Esophagus muscularis mucosa (tissue), 4 donors: ENCODE measurements around the gene PIK3R5. TPM values are rescaled to one million over a fixed set of nuclear protein-coding genes. Genes with fewer than 3 reads are reported as not detected.

Experiments used
- DNase-seq: peaks from one replicate; pipeline ENCODE4 v3.0.0-alpha.2; 2017; ENCODE audit errors: extremely low spot score
- H3K27ac ChIP-seq, 4 donors: fragments of 200-600 bp; sonication (generic); replicated peaks in 1 of 4; 1 replicate in 3 of 4; 2 replicates in 1 of 4; pipeline ENCODE4 v1.5.1; 2016 to 2019; ENCODE audit warnings: mild to moderate bottlenecking in 1 of 4
- H3K27me3 ChIP-seq, 4 donors: fragments of 200-600 bp; sonication (generic); one replicate each; pipeline versions ENCODE4 v1.5.1 to v1.6.0; 2016 to 2019
- H3K36me3 ChIP-seq, 4 donors: fragments of 200-600 bp; sonication (generic); one replicate each; pipeline ENCODE4 v1.5.1; 2016 to 2019
- H3K4me1 ChIP-seq, 4 donors: fragments of 200-600 bp; sonication (generic); one replicate each; pipeline ENCODE4 v1.5.1; 2016 to 2019
- H3K4me3 ChIP-seq, 4 donors: fragments of 200-600 bp; sonication (generic); 1 replicate in 2 of 4; 2 replicates in 2 of 4; pipeline ENCODE4 v1.5.1; 2016 to 2019; ENCODE audit warnings: mild to moderate bottlenecking in 4 of 4, moderate library complexity in 1 of 4
- H3K9me3 ChIP-seq, 4 donors: fragments of 200-600 bp; sonication (generic); 1 replicate in 3 of 4; 2 replicates in 1 of 4; pipeline ENCODE4 v1.5.1; 2016 to 2019
- CTCF ChIP-seq, 3 experiments: fragments of 200-600 bp in 2 of 3; fragments of 450-650 bp in 1 of 3; sonication (generic) in 2 of 3; IDR thresholded peaks; one replicate each; pipeline ENCODE4 v1.5.1; 2017 to 2019; ENCODE audit warnings: antibody characterized with exemption in 3 of 3, mild to moderate bottlenecking in 2 of 3, moderate library complexity in 1 of 3
- EP300 ChIP-seq: sonication (generic); formaldehyde crosslinking; IDR thresholded peaks from one replicate; pipeline ENCODE4 v1.6.1; 2017; ENCODE audit warnings: antibody characterized with exemption
- POLR2A ChIP-seq: fragments of 450-650 bp; IDR thresholded peaks from one replicate; pipeline ENCODE4 v1.6.1; 2017; ENCODE audit warnings: antibody characterized with exemption, moderate library complexity, mild to moderate bottlenecking, low read depth
- POLR2AphosphoS5 ChIP-seq, 2 donors: sonication (generic); formaldehyde crosslinking; IDR thresholded peaks; one replicate each; pipeline ENCODE4 v1.6.1; 2017; ENCODE audit warnings: antibody characterized with exemption in 2 of 2
- WGBS: methylation state at CpG from one replicate; pipeline ENCODE4 v1.1.5; 2018; 5-methylcytosine and 5-hydroxymethylcytosine counted together
- intact Hi-C: fragments of 100-400 bp; cut with DNase I; formaldehyde crosslinking; loops from one replicate; pipeline ENCODE4 v1.15.1; 2023
- total RNA-seq, 4 donors: library from RNA; depleted of rRNA; stranded (reverse); fragments of >200 nt; gene quantifications; one replicate each; pipeline versions ENCODE4 v1.1.0 to v1.2.1, GENCODE V29; 2016

The PIK3R5 gene
- total RNA-seq, 4 donors from 2014 or later: 7.0 to 16.2 (median 9.6) TPM

DNA sequence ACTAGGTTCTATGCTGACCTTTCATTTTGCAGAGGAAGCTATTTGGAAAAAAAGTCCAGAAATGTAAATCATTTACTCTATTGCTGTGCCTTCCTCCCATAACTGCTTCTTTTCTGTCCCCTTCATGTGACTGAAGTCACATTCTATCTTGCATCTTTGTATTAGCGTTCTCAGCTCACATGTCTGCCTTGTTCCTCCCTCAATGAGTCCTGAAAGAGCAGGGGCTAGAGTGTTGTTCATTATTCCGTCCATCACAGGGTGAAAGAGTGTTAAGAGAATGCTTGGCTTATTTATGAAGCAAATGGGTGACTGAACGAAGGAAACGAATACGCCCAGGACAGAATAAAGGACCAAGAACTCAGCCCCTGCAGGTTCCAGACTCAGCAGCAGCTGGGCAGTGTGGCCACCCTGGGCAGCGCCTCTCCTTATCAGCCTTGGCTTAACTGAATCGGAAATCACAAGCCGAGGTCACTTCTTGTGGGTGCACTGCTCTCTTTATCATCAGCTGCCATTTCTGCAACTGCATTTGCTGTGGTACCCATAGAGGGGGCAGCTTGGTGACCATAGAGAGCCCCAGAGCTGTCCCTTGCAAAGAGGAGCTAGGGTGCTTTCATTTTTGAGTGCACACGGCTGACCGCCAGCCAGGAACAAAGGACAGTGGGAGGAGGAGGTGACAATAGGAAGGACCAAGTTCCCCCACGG, 96.2 kb downstream of the PIK3R5 start:
- no peak overlapping the region for H3K4me3 ChIP-seq
- H3K36me3 ChIP-seq: no peaks in the 10 kb centered on the region
- intact Hi-C loops: no loop called here
- peaks cover 0 to 8% (median 1%) of the 10 kb centered on the region in 4 donors for H3K4me1 ChIP-seq
- no peaks in the 10 kb centered on the region for H3K9me3 ChIP-seq
- H3K27me3 ChIP-seq: peaks cover 0 to 29% (median 0%) of the 10 kb centered on the region in 4 donors
- no peak for DNase-seq
- H3K27ac ChIP-seq: no peak overlapping the region
- TF ChIP-seq POLR2AphosphoS5 (IDR thresholded peaks at IDR 0.05) (no peak), EP300 (no peak), POLR2A (no peak), CTCF (IDR thresholded peaks at IDR 0.05) (no peak)
- WGBS: 69% methylated on average over 10 of the region's 11 CpGs

GRCh38 chr17:8868529-8868951, 97.0 kb downstream of the PIK3R5 start:
- Histone ChIP-seq H3K4me1 (peaks cover 0 to 7% (median 0%) of the 10 kb centered on the region in 4 donors), H3K4me3 (no peak overlapping the region), H3K9me3 (no peaks in the 10 kb centered on the region), H3K27me3 (peaks cover 0 to 25% (median 0%) of the 10 kb centered on the region in 4 donors), H3K27ac (no peak overlapping the region), H3K36me3 (no peaks in the 10 kb centered on the region)
- TF ChIP-seq POLR2AphosphoS5 (IDR thresholded peaks at IDR 0.05) (no peak), POLR2A (no peak), CTCF (IDR thresholded peaks at IDR 0.05) (no peak), EP300 (no peak)
- no peak for DNase-seq
- 79% methylated on average over 4 of the region's 4 CpGs for WGBS
- intact Hi-C loops: no loop called here

GRCh38 chr17:8868092-8868491, 97.4 kb downstream of the PIK3R5 start:
- intact Hi-C loops: no loop called here
- Histone ChIP-seq H3K27ac (no peak overlapping the region), H3K4me3 (no peak overlapping the region), H3K9me3 (no peaks in the 10 kb centered on the region), H3K4me1 (peaks cover 0 to 3% (median 0%) of the 10 kb centered on the region in 4 donors), H3K27me3 (peaks cover 0 to 20% (median 0%) of the 10 kb centered on the region in 4 donors), H3K36me3 (no peaks in the 10 kb centered on the region)
- no peak for DNase-seq
- 90% methylated on average over 1 of the region's 1 CpG for WGBS
- TF ChIP-seq POLR2AphosphoS5 (IDR thresholded peaks at IDR 0.05) (no peak), POLR2A (no peak), EP300 (no peak), CTCF (IDR thresholded peaks at IDR 0.05) (no peak)

- no peak for DNase-seq
- Histone ChIP-seq H3K4me3 (peak within 1 kb of the TSS; percentile 15 to 32 (median 24)), H3K9me3 (no peaks in the 10 kb centered on the region), H3K4me1 (no peaks in the 10 kb centered on the region), H3K27ac (no peak within 1 kb of the TSS), H3K27me3 (peaks cover 0 to 15% (median 0%) of the 10 kb centered on the region in 4 donors), H3K36me3 (no peaks in the 10 kb centered on the region)
- intact Hi-C loops: no loop called here
- TF ChIP-seq POLR2A (no peak), POLR2AphosphoS5 (IDR thresholded peaks at IDR 0.05) (no peak), CTCF (IDR thresholded peaks at IDR 0.05) (no peak), EP300 (no peak)
- WGBS: 57% methylated on average over 8 of the region's 12 CpGs
Observed at GRCh38 chr17:8867361-8867981, 98.0 kb downstream of the PIK3R5 start, which contains the start of gene PIK3R6. Gene PIK3R6 (minus strand): TSS chr17:8867674. CDS start chr17:8849794, 17,880 bp downstream.
